HL-60 (cell line): ENCODE results near the gene COG6.

Experiments used
- CTCF ChIP-seq: IDR thresholded peaks from one replicate; pipeline ENCODE4 v1.5.1; 2011; ENCODE audit warnings: low read length, control low read depth, inconsistent platforms; ENCODE audit not compliant: insufficient read depth
- GABPA ChIP-seq: IDR thresholded peaks from 2 replicates; pipeline ENCODE4 v1.6.1; 2012; ENCODE audit warnings: low read depth
- POLR2AphosphoS5 ChIP-seq: IDR thresholded peaks from 2 replicates; pipeline ENCODE4 v1.6.1; 2012; ENCODE audit warnings: low read depth
- REST ChIP-seq: IDR thresholded peaks from 2 replicates; pipeline ENCODE4 v1.6.1; 2012; ENCODE audit warnings: low read depth; ENCODE audit not compliant: insufficient replicate concordance
- SPI1 ChIP-seq: IDR thresholded peaks from 2 replicates; pipeline ENCODE4 v1.6.1; 2012; ENCODE audit warnings: low read depth, mild to moderate bottlenecking, borderline replicate concordance

GRCh38 chr13:39632994-39633393 lies 22.5 kb upstream of the COG6 start:
- TF ChIP-seq CTCF (no peak), GABPA (no peak), POLR2AphosphoS5 (no peak), REST (no peak), SPI1 (no peak)
